WTC11 (cell line): ENCODE data around the gene KCNN1. TPM values are rescaled to one million over a fixed set of nuclear protein-coding genes. Genes with fewer than 3 reads are reported as not detected.

Experiments used
- ATAC-seq: fragments of 200-7000 bp; cut with Tn5 transposase; 2 replicates; pipeline ENCODE4 v1.10.0; 2021; ENCODE audit warnings: mild to moderate bottlenecking, moderate library complexity
- CTCF ChIA-PET: fragments of 300-600 bp; sonication (Branson Sonifier 250); formaldehyde crosslinking; loops from one replicate; lab custom pipeline; 2021; ENCODE audit warnings: antibody characterized with exemption; lab: Charles Lee
- POLR2A ChIA-PET: fragments of 350-600 bp; sonication (Branson Sonifier 250); formaldehyde crosslinking; loops from one replicate; lab custom pipeline; 2021; ENCODE audit warnings: antibody characterized with exemption; lab: Charles Lee
- DNase-seq: peaks from one replicate; pipeline ENCODE4 v3.0.0; 2021; ENCODE audit warnings: low spot score
- H3K27ac Mint-ChIP-seq: 2 replicates; pipeline ENCODE4 v1.8.0; 2021; ENCODE audit warnings: mixed read lengths
- H3K27me3 Mint-ChIP-seq: 2 replicates; pipeline ENCODE4 v1.8.0; 2021; ENCODE audit warnings: low read depth, mild to moderate bottlenecking, moderate library complexity, mixed read lengths
- H3K36me3 Mint-ChIP-seq: 2 replicates; pipeline ENCODE4 v1.8.0; 2021; ENCODE audit warnings: mixed read lengths
- H3K4me1 Mint-ChIP-seq: 2 replicates; pipeline ENCODE4 v1.8.0; 2022; ENCODE audit warnings: mixed read lengths
- H3K4me3 Mint-ChIP-seq: 2 replicates; pipeline ENCODE4 v1.8.0; 2021; ENCODE audit warnings: mild to moderate bottlenecking, moderate library complexity, mixed read lengths
- H3K9me3 Mint-ChIP-seq: 2 replicates; pipeline ENCODE4 v1.8.0; 2021; ENCODE audit warnings: mixed read lengths
- ATF3 ChIP-seq: sonication (generic); formaldehyde crosslinking; conservative IDR thresholded peaks from 2 replicates; pipeline ENCODE4 v1.8.1; 2022; ENCODE audit warnings: mild to moderate bottlenecking, missing genetic modification reagents
- CBFB ChIP-seq: sonication (generic); formaldehyde crosslinking; IDR thresholded peaks from 2 replicates; pipeline ENCODE4 v1.8.1; 2022; ENCODE audit warnings: mild to moderate bottlenecking, low read depth, missing genetic modification reagents
- FOXJ3 ChIP-seq: sonication (generic); formaldehyde crosslinking; IDR thresholded peaks from 2 replicates; pipeline ENCODE4 v1.9.0; 2021; ENCODE audit warnings: missing genetic modification reagents, mild to moderate bottlenecking, borderline replicate concordance
- HMGA2 ChIP-seq: fragments of 250-450 bp; sonication (Bioruptor Pico); IDR thresholded peaks from 2 replicates; pipeline ENCODE4 v1.4.0; 2021; ENCODE audit warnings: mild to moderate bottlenecking, moderate library complexity
- JUN ChIP-seq: sonication (generic); formaldehyde crosslinking; IDR thresholded peaks from 2 replicates; pipeline ENCODE4 v1.8.0; 2023; ENCODE audit warnings: mild to moderate bottlenecking, missing genetic modification reagents
- NFYB ChIP-seq: sonication (generic); formaldehyde crosslinking; conservative IDR thresholded peaks from 2 replicates; pipeline ENCODE4 v1.8.0; 2022; ENCODE audit warnings: low read depth, missing genetic modification reagents
- NR1H2 ChIP-seq: sonication (generic); formaldehyde crosslinking; IDR thresholded peaks from 2 replicates; pipeline ENCODE4 v1.9.0; 2021; ENCODE audit warnings: mild to moderate bottlenecking, moderate library complexity, missing genetic modification reagents
- NR2C2 ChIP-seq: sonication (generic); formaldehyde crosslinking; IDR thresholded peaks from 2 replicates; pipeline ENCODE4 v1.8.0; 2022; ENCODE audit warnings: mild to moderate bottlenecking, missing genetic modification reagents
- RELA ChIP-seq: sonication (generic); formaldehyde crosslinking; IDR thresholded peaks from 2 replicates; pipeline ENCODE4 v1.8.1; 2022; ENCODE audit warnings: missing genetic modification reagents, mild to moderate bottlenecking, borderline replicate concordance
- SMAD3 ChIP-seq: sonication (generic); formaldehyde crosslinking; IDR thresholded peaks from 2 replicates; pipeline ENCODE4 v1.8.0; 2022; ENCODE audit warnings: missing genetic modification reagents, mild to moderate bottlenecking, borderline replicate concordance
- SMAD4 ChIP-seq: sonication (generic); formaldehyde crosslinking; IDR thresholded peaks from 2 replicates; pipeline ENCODE4 v1.8.0; 2022; ENCODE audit warnings: mild to moderate bottlenecking, missing genetic modification reagents
- TP53 ChIP-seq: sonication (generic); formaldehyde crosslinking; IDR thresholded peaks from 2 replicates; pipeline ENCODE4 v1.8.1; 2023; ENCODE audit warnings: mild to moderate bottlenecking, missing genetic modification reagents
- ZMAT4 ChIP-seq: fragments of 250-450 bp; sonication (Bioruptor Pico); IDR thresholded peaks from 2 replicates; pipeline ENCODE4 v1.9.0; 2021; ENCODE audit warnings: mild to moderate bottlenecking
- ZNF263 ChIP-seq: sonication (generic); formaldehyde crosslinking; IDR thresholded peaks from 2 replicates; pipeline ENCODE4 v1.8.1; 2022; ENCODE audit warnings: low read depth, mild to moderate bottlenecking, moderate library complexity, missing genetic modification reagents
- ZNF425 ChIP-seq: fragments of 250-450 bp; sonication (Bioruptor Pico); conservative IDR thresholded peaks from 2 replicates; pipeline ENCODE4 v1.9.0; 2021; ENCODE audit warnings: mild to moderate bottlenecking
- total RNA-seq: library from RNA; stranded (reverse); gene quantifications from 3 replicates; pipeline ENCODE4 v1.2.3, GENCODE V29; 2021
- TF ChIP-seq, protein P1 (sequence below): sonication (generic); formaldehyde crosslinking; IDR thresholded peaks from 2 replicates; pipeline ENCODE4 v1.8.0; 2022; ENCODE audit warnings: mild to moderate bottlenecking, missing genetic modification reagents
- TF ChIP-seq, protein P2 (sequence below): sonication (generic); formaldehyde crosslinking; IDR thresholded peaks from 2 replicates; pipeline ENCODE4 v1.8.1; 2022; ENCODE audit warnings: missing genetic modification reagents, borderline replicate concordance
- TF ChIP-seq, protein P3 (sequence below): sonication (generic); formaldehyde crosslinking; IDR thresholded peaks from 2 replicates; pipeline ENCODE4 v1.8.1; 2023; ENCODE audit warnings: mild to moderate bottlenecking, missing genetic modification reagents, moderate library complexity

KCNN1 gene
- total RNA-seq, 1 experiment from 2014 or later = 15.3 TPM

- ATAC-seq (no peak), DNase-seq (no peak)
- TF ChIP-seq ZMAT4 (CRISPR knock-in tag) (no peak), NR1H2 (CRISPR knock-in tag) (no peak), TP53 (CRISPR knock-in tag) (no peak), ZNF263 (CRISPR knock-in tag) (no peak), RELA (CRISPR knock-in tag) (no peak), ATF3 (CRISPR knock-in tag) (no peak)
- TF ChIP-seq, protein P1, sequence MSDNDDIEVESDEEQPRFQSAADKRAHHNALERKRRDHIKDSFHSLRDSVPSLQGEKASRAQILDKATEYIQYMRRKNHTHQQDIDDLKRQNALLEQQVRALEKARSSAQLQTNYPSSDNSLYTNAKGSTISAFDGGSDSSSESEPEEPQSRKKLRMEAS (CRISPR knock-in tag) = no peak
- Mint-ChIP-seq H3K27ac (no peak overlapping the region), H3K27me3 (peaks cover 14% of the 10 kb centered on the region), H3K9me3 (no peaks in the 10 kb centered on the region), H3K4me1 (peaks cover 10% of the 10 kb centered on the region), H3K36me3 (no peaks in the 10 kb centered on the region), H3K4me3 (no peak overlapping the region)
- ChIA-PET POLR2A (interaction anchor here (0.6 kb wide), 1 partner anchor 109 kb away, joined by 16 read pairs; no protein-coding TSS in a partner anchor), CTCF (interaction anchor here (1.0 to 1.6 kb wide), 4 partner anchors 21 to 145 kb away, joined by 3 to 5 read pairs (median 4); no protein-coding TSS in a partner anchor)
Observed at GRCh38 chr19:17968362-17968761, 1.5 kb downstream of the KCNN1 start.

DNA sequence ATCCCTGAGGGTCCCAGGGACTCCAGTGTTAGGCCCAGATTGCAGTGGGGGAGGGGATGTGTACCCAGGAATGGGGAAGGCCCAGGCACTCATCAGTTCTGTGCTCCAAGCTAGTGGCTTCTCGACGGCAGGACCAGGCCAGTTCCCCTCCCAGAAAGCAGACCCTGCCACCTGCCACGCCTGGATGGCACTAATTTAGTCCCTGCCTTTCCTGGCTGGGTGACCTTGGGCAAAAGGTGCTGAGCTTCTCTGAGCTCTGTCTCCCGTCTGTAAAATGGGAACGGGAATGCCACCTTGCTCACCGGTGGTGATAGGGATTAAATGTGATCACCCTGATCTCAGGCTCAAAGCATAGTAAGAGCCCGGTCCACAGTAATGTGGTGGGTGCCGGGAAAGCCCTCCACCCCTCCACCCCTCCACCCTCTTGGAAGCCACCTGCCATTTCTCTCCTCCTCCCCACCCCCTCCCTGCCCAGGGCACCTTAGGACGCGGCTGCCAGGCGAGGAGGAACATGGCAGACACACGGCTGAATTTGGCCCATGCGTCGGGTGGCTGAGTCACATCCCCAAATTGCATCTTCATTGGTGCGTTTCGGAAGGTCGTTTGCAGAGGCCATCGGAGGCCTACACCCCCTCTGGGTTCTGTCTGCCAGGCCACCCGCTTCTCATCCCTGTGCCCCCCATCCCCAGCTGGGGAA lies 2.3 kb downstream of the KCNN1 start:
- H3K36me3 Mint-ChIP-seq = no peaks in the 10 kb centered on the region
- no peak for DNase-seq
- TF ChIP-seq HMGA2 (CRISPR knock-in tag) = no peak
- TF ChIP-seq FOXJ3 = no peak
- TF ChIP-seq, protein P2, sequence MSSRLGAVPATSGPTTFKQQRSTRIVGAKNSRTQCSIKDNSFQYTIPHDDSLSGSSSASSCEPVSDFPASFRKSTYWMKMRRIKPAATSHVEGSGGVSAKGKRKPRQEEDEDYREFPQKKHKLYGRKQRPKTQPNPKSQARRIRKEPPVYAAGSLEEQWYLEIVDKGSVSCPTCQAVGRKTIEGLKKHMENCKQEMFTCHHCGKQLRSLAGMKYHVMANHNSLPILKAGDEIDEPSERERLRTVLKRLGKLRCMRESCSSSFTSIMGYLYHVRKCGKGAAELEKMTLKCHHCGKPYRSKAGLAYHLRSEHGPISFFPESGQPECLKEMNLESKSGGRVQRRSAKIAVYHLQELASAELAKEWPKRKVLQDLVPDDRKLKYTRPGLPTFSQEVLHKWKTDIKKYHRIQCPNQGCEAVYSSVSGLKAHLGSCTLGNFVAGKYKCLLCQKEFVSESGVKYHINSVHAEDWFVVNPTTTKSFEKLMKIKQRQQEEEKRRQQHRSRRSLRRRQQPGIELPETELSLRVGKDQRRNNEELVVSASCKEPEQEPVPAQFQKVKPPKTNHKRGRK (CRISPR knock-in tag) = no peak
- TF ChIP-seq NFYB (CRISPR knock-in tag) = no peak
- TF ChIP-seq ZNF425 = no peak
- no peak for TF ChIP-seq CBFB (CRISPR knock-in tag)
- TF ChIP-seq, protein P3, sequence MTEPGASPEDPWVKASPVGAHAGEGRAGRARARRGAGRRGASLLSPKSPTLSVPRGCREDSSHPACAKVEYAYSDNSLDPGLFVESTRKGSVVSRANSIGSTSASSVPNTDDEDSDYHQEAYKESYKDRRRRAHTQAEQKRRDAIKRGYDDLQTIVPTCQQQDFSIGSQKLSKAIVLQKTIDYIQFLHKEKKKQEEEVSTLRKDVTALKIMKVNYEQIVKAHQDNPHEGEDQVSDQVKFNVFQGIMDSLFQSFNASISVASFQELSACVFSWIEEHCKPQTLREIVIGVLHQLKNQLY = no peak
- TF ChIP-seq JUN (CRISPR knock-in tag) = no peak
- TF ChIP-seq NR2C2 = no peak
- TF ChIP-seq SMAD4 = no peak
- TF ChIP-seq SMAD3 = no peak
- TF ChIP-seq, all 79 proteins: peak for 0
- Mint-ChIP-seq H3K9me3 (no peaks in the 10 kb centered on the region), H3K27me3 (peaks cover 14% of the 10 kb centered on the region), H3K27ac (no peak overlapping the region), H3K4me1 (peaks cover 10% of the 10 kb centered on the region), H3K4me3 (no peak overlapping the region)
- ChIA-PET CTCF (interaction anchor here (1.1 to 1.6 kb wide), 2 partner anchors 27 to 31 kb away, joined by 3 to 5 read pairs; no protein-coding TSS in a partner anchor), POLR2A (interaction anchor here (1.2 kb wide), 1 partner anchor 19 kb away, joined by 5 read pairs; no protein-coding TSS in a partner anchor)
- no peak for ATAC-seq
